Ramos (cell line): ENCODE data around the gene RBM7.

ENCODE experiments used
- in situ Hi-C: fragments of 300-500 bp; cut with MboI; formaldehyde crosslinking; loops from one replicate; pipeline ENCODE4 v1.14.3; 2022; ENCODE audit warnings: low sequenced_read_pairs; ENCODE audit not compliant: unreplicated experiment

Gene RBM7

GRCh38 chr11:114440971-114441763 lies 40.7 kb downstream of the RBM7 start:
- in situ Hi-C loops: no loop called here

- in situ Hi-C loops: no loop called here
Measured at GRCh38 chr11:114441921-114442320, 41.5 kb downstream of the RBM7 start.

GRCh38 chr11:114442536-114442935 lies 42.1 kb downstream of the RBM7 start:
- in situ Hi-C loops: no loop called here

- in situ Hi-C loops: no loop called here
Measured at GRCh38 chr11:114447444-114447843, 47.0 kb downstream of the RBM7 start.

- in situ Hi-C loops: no loop called here
Measured at GRCh38 chr11:114447892-114448291, 47.4 kb downstream of the RBM7 start.

GRCh38 chr11:114448749-114449482 lies 48.5 kb downstream of the RBM7 start:
- in situ Hi-C loops: no loop called here

- in situ Hi-C loops: no loop called here
Measured at GRCh38 chr11:114449845-114450244, 49.4 kb downstream of the RBM7 start.

GRCh38 chr11:114452399-114452798 lies 51.9 kb downstream of the RBM7 start:
- in situ Hi-C loops: no loop called here
